H1 (cell line): ENCODE data around the gene ZNF367.

Experiments
- CTCF ChIP-seq, 3 experiments: IDR thresholded peaks; 1 replicate in 2 of 3; 2 replicates in 1 of 3; pipeline versions ENCODE4 v1.5.1 to v1.6.1; 2011; ENCODE audit warnings: low read length in 3 of 3, mild to moderate bottlenecking in 3 of 3, inconsistent platforms in 2 of 3, low read depth in 1 of 3, moderate library complexity in 1 of 3; ENCODE audit not compliant: insufficient read depth in 1 of 3; ENCODE audit errors: control extremely low read depth in 1 of 3
- EGR1 ChIP-seq: IDR thresholded peaks from 2 replicates; pipeline ENCODE4 v1.6.1; 2011; ENCODE audit warnings: low read depth, low read length, borderline replicate concordance
- EZH2 ChIP-seq: fragments of 200-600 bp; sonication (generic); IDR thresholded peaks from 2 replicates; pipeline ENCODE4 v1.7.1; 2012; ENCODE audit warnings: low read depth, mild to moderate bottlenecking, moderate library complexity, low read length, inconsistent platforms; ENCODE audit not compliant: severe bottlenecking
- HDAC6 ChIP-seq: IDR thresholded peaks from one replicate; pipeline ENCODE4 v1.7.1; 2012; ENCODE audit warnings: low read depth, mild to moderate bottlenecking, inconsistent platforms, low read length, moderate library complexity
- PHF8 ChIP-seq: fragments of 200-600 bp; sonication (generic); conservative IDR thresholded peaks from 2 replicates; pipeline ENCODE4 v1.7.1; 2012; ENCODE audit warnings: low read depth, mild to moderate bottlenecking, inconsistent platforms, low read length, moderate library complexity
- POLR2A ChIP-seq, 2 experiments: IDR thresholded peaks; 1 replicate in 1 of 2; 2 replicates in 1 of 2; pipeline ENCODE4 v1.6.1; 2011; ENCODE audit warnings: low read depth in 2 of 2, low read length in 2 of 2, mild to moderate bottlenecking in 2 of 2; ENCODE audit errors: control extremely low read depth in 1 of 2
- SUZ12 ChIP-seq: fragments of 200-600 bp; sonication (generic); IDR thresholded peaks from 2 replicates; pipeline ENCODE4 v1.6.1; 2012; ENCODE audit warnings: mild to moderate bottlenecking, inconsistent platforms, low read length, moderate library complexity, mixed read lengths

- TF ChIP-seq SUZ12: no peak
- TF ChIP-seq PHF8: no peak
- no peak for TF ChIP-seq EZH2
- TF ChIP-seq POLR2A (IDR thresholded peaks at IDR 0.05; ENCODE audit: control extremely low read depth in 1 of 2, low read depth in 2 of 2, low read length in 2 of 2): no peak
- no peak for TF ChIP-seq CTCF (IDR thresholded peaks at IDR 0.05; ENCODE audit: control extremely low read depth in 1 of 3, insufficient read depth in 1 of 3, low read depth in 1 of 3, low read length in 3 of 3)
- TF ChIP-seq HDAC6: no peak
- no peak for TF ChIP-seq EGR1
These were observed 22.2 kb downstream of the ZNF367 start for GRCh38 chr9:96395964-96396363.
